Smooth muscle cell (in vitro differentiated cells): ENCODE measurements around the gene MT4. TPM values are rescaled to one million over a fixed set of nuclear protein-coding genes. Genes with fewer than 3 reads are reported as not detected.

ENCODE experiments used
- DNase-seq: peaks from one replicate; lab custom pipeline; 2025; ENCODE audit not compliant: unreplicated experiment; lab: John Stamatoyannopoulos, UW
- H2AFZ ChIP-seq: fragments of 200-600 bp; sonication (generic); 2 replicates; pipeline ENCODE4 v1.6.0; 2016; ENCODE audit warnings: antibody characterized with exemption, low read depth, mild to moderate bottlenecking
- H3F3A ChIP-seq: fragments of 200-600 bp; sonication (generic); 2 replicates; pipeline ENCODE4 v1.6.0; 2017; ENCODE audit warnings: antibody characterized with exemption, low read depth
- H3K27ac ChIP-seq: fragments of 200-600 bp; sonication (generic); 2 replicates; pipeline ENCODE4 v1.5.1; 2016; ENCODE audit warnings: low read depth, mild to moderate bottlenecking
- H3K27me3 ChIP-seq: fragments of 200-600 bp; sonication (generic); 2 replicates; pipeline ENCODE4 v1.6.1; 2016; ENCODE audit warnings: low read depth, mild to moderate bottlenecking
- H3K36me3 ChIP-seq: fragments of 200-600 bp; sonication (generic); 2 replicates; pipeline ENCODE4 v1.5.1; 2016; ENCODE audit warnings: low read depth
- H3K4me1 ChIP-seq: fragments of 200-600 bp; sonication (generic); 2 replicates; pipeline ENCODE4 v1.5.1; 2016; ENCODE audit warnings: low read depth
- H3K4me2 ChIP-seq: fragments of 200-600 bp; sonication (generic); 2 replicates; pipeline ENCODE4 v1.6.0; 2016; ENCODE audit warnings: mild to moderate bottlenecking
- H3K4me3 ChIP-seq: fragments of 200-600 bp; sonication (generic); 2 replicates; pipeline ENCODE4 v1.5.1; 2016; ENCODE audit warnings: mild to moderate bottlenecking
- H3K79me2 ChIP-seq: fragments of 200-600 bp; sonication (generic); 2 replicates; pipeline ENCODE4 v1.6.0; 2016; ENCODE audit warnings: low read depth, mild to moderate bottlenecking
- H3K9ac ChIP-seq: fragments of 200-600 bp; sonication (generic); 2 replicates; pipeline ENCODE4 v1.6.0; 2016; ENCODE audit warnings: low read depth
- H3K9me3 ChIP-seq: fragments of 200-600 bp; sonication (generic); replicated peaks from 2 replicates; pipeline ENCODE4 v1.5.1; 2016; ENCODE audit warnings: low read depth
- H4K20me1 ChIP-seq: fragments of 200-600 bp; sonication (generic); 2 replicates; pipeline ENCODE4 v1.6.0; 2016; ENCODE audit warnings: low read depth
- CTCF ChIP-seq: fragments of 200-600 bp; sonication (generic); IDR thresholded peaks from 2 replicates; pipeline ENCODE4 v1.5.1; 2017; ENCODE audit warnings: borderline replicate concordance, mild to moderate bottlenecking, antibody characterized with exemption; ENCODE audit not compliant: insufficient read depth, poor library complexity, severe bottlenecking
- WGBS: methylation state at CpG from one replicate; pipeline ENCODE4 v1.1.7; 2016; ENCODE audit warnings: low lambda C conversion rate; 5-methylcytosine and 5-hydroxymethylcytosine counted together
- polyA plus RNA-seq: library from polyadenylated mRNA; unstranded; fragments of >200 nt; fragmentation: Nextera tagmentation; extraction: Ambion mirVana; gene quantifications from 2 replicates; pipeline ENCODE4 v1.2.1, GENCODE V29; 2016
- total RNA-seq: library from RNA; depleted of rRNA; stranded (reverse); fragments of >200 nt; gene quantifications from 2 replicates; pipeline ENCODE4 v1.2.3, GENCODE V29; 2014

The MT4 gene
- total and polyA plus RNA-seq, 2 experiments from 2014 or later = not detected

- TF ChIP-seq CTCF = no peak
- Histone ChIP-seq H3K79me2 (no peaks in the 10 kb centered on the region), H3K27me3 (peaks cover 49% of the 10 kb centered on the region), H2AFZ (no peak overlapping the region), H3K4me2 (no peak overlapping the region), H3K4me3 (no peak overlapping the region), H3K9me3 (no peaks in the 10 kb centered on the region), H3K27ac (no peak overlapping the region), H3F3A (no peaks in the 10 kb centered on the region), H4K20me1 (no peaks in the 10 kb centered on the region), H3K4me1 (no peaks in the 10 kb centered on the region), H3K9ac (no peak overlapping the region), H3K36me3 (no peaks in the 10 kb centered on the region)
- WGBS = 75% methylated on average over 8 of the region's 8 CpGs
- no peak for DNase-seq
Observed at GRCh38 chr16:56558024-56558747, 6.7 kb upstream of the MT4 start.

GRCh38 chr16:56559109-56559508, 5.8 kb upstream of the MT4 start:
- no peak for TF ChIP-seq CTCF
- H2AFZ ChIP-seq = no peak overlapping the region
- H3K27ac ChIP-seq = no peak overlapping the region
- H3K4me2 ChIP-seq = no peak overlapping the region
- H3K36me3 ChIP-seq = no peaks in the 10 kb centered on the region
- no peak overlapping the region for H3K4me3 ChIP-seq
- DNase-seq = no peak
- no peaks in the 10 kb centered on the region for H4K20me1 ChIP-seq
- H3K79me2 ChIP-seq = no peaks in the 10 kb centered on the region
- H3K9ac ChIP-seq = no peak overlapping the region
- H3K27me3 ChIP-seq = peaks cover 51% of the 10 kb centered on the region
- 92% methylated on average over 4 of the region's 4 CpGs for WGBS
- no peaks in the 10 kb centered on the region for H3K9me3 ChIP-seq
- H3F3A ChIP-seq = no peaks in the 10 kb centered on the region
- H3K4me1 ChIP-seq = no peaks in the 10 kb centered on the region

DNA sequence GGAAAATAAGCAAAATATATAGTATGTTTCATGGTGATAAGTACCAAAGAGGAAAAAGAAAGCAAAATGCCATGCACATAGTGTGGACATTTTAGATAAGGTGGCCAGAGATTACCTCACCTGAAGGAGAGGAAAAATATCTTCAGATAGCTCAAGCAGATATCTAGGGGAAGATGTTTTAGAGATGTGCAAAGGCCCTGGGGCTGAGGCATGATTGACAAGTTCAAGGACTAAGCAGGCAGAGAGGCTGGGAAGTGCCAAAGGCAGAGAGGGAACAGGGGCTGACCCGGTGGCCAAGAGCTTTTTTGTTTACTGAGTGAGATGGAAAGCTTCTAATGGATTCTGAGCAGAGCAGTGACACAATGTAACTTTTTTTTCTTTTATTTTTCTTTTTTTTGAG, 4.4 kb upstream of the MT4 start:
- Histone ChIP-seq H3K36me3 (no peaks in the 10 kb centered on the region), H3K4me1 (no peaks in the 10 kb centered on the region), H3K27ac (no peak overlapping the region), H2AFZ (no peak overlapping the region), H3K9me3 (no peaks in the 10 kb centered on the region), H3K9ac (no peak overlapping the region), H4K20me1 (no peaks in the 10 kb centered on the region), H3K4me2 (no peak overlapping the region), H3K79me2 (no peaks in the 10 kb centered on the region), H3K4me3 (no peak overlapping the region), H3F3A (no peaks in the 10 kb centered on the region), H3K27me3 (peaks cover 51% of the 10 kb centered on the region)
- TF ChIP-seq CTCF = no peak
- WGBS = 76% methylated on average over 1 of the region's 1 CpG
- DNase-seq = no peak

DNA sequence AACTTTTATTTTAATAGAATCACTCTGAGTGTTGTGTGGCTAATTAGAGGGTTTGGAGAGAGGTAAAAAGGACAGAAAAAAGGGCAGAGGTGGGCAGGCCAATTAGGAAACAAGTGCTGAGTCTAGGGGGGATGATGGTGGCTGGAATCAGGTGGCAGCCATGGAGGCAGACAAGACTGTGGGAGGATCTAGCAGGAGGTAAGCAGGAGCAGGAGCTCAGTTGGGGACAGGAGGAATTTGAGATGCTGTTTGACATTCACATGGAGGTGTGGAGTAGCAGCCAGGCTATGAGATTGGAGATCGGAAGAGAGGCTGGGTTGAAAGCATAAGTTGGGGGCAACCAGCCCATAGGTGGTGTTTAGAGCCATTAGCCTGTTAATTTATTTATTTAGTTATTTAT, 3.7 kb upstream of the MT4 start:
- no peak overlapping the region for H3K4me2 ChIP-seq
- no peaks in the 10 kb centered on the region for H3F3A ChIP-seq
- WGBS = 92% methylated on average over 1 of the region's 1 CpG
- no peak for DNase-seq
- no peak overlapping the region for H3K9ac ChIP-seq
- H3K4me1 ChIP-seq = no peaks in the 10 kb centered on the region
- no peak overlapping the region for H3K4me3 ChIP-seq
- no peak overlapping the region for H2AFZ ChIP-seq
- H3K27ac ChIP-seq = no peak overlapping the region
- peaks cover 53% of the 10 kb centered on the region for H3K27me3 ChIP-seq
- no peaks in the 10 kb centered on the region for H3K36me3 ChIP-seq
- no peaks in the 10 kb centered on the region for H3K79me2 ChIP-seq
- no peaks in the 10 kb centered on the region for H4K20me1 ChIP-seq
- no peaks in the 10 kb centered on the region for H3K9me3 ChIP-seq
- TF ChIP-seq CTCF = no peak
